ENCODE data around the gene STPG3.
A peak's percentile ranks its signal among the peaks of the same experiment; 100 is the strongest.

GRCh38 chr9:137302449-137303150 lies 51.5 kb downstream of the STPG3 start:
- TF ChIP-seq REST (IDR thresholded peaks at IDR 0.05; ENCODE audit: low read depth, low read length) (no peak), CTCF (IDR thresholded peaks at IDR 0.05) (peak; percentile 58), FOXM1 (IDR thresholded peaks at IDR 0.05; ENCODE audit: low read depth) (no peak), MXI1 (IDR thresholded peaks at IDR 0.05; ENCODE audit: low read depth, low read length) (no peak), USF2 (IDR thresholded peaks at IDR 0.05; ENCODE audit: borderline replicate concordance, low read depth, low read length) (no peak), EP300 (IDR thresholded peaks at IDR 0.05; ENCODE audit: borderline replicate concordance in 1 of 2, low read depth in 1 of 2, low read length in 1 of 2) (no peak), JUND (IDR thresholded peaks at IDR 0.05) (no peak), RFX5 (IDR thresholded peaks at IDR 0.05; ENCODE audit: low read length) (no peak), RXRA (IDR thresholded peaks at IDR 0.05; ENCODE audit: borderline replicate concordance, low read depth) (no peak), TAF1 (IDR thresholded peaks at IDR 0.05; ENCODE audit: borderline replicate concordance, low read depth, low read length) (no peak), GABPA (IDR thresholded peaks at IDR 0.05; ENCODE audit: low read depth) (no peak), POLR2AphosphoS5 (IDR thresholded peaks at IDR 0.05; ENCODE audit: low read depth, low read length) (no peak), MAX (IDR thresholded peaks at IDR 0.05; ENCODE audit: low read depth) (no peak), RAD21 (IDR thresholded peaks at IDR 0.05; ENCODE audit: low read length) (0 out of 2 replicates have a peak, but pooled peaks have one; percentile 22)

All from SK-N-SH (cell line).